AG04450 (cell line): ENCODE data around the gene ME1. TPM values are rescaled to one million over a fixed set of nuclear protein-coding genes. Genes with fewer than 3 reads are reported as not detected.

Source experiments
- CTCF ChIA-PET: fragments of 300-600, 350-600 bp; formaldehyde crosslinking; extraction: SDS; loops from one replicate; lab custom pipeline; 2022; ENCODE audit warnings: antibody characterized with exemption, inconsistent platforms; lab: Charles Lee
- POLR2A ChIA-PET: fragments of 350-600 bp; formaldehyde crosslinking; extraction: SDS; loops from one replicate; lab custom pipeline; 2021; ENCODE audit warnings: antibody characterized with exemption, inconsistent platforms; lab: Yijun Ruan, JAX
- DNase-seq: peaks from one replicate; pipeline ENCODE4 v3.0.0-alpha.2; 2011; ENCODE audit warnings: low read depth, low spot score
- H3K27ac ChIP-seq: one replicate; pipeline ENCODE4 v1.5.1; 2012; ENCODE audit warnings: low read depth, low read length, control low read depth
- H3K27me3 ChIP-seq: one replicate; pipeline ENCODE4 v1.6.0; 2012; ENCODE audit warnings: low read length; ENCODE audit not compliant: control insufficient read depth, insufficient read depth
- H3K4me3 ChIP-seq: 2 replicates; pipeline ENCODE4 v1.5.1; 2011; ENCODE audit warnings: mild to moderate bottlenecking, low read depth, low read length, control low read depth
- H3K9me3 ChIP-seq: 2 replicates; pipeline ENCODE4 v1.5.1; 2012; ENCODE audit warnings: low read length; ENCODE audit not compliant: control insufficient read depth, insufficient read depth
- polyA plus RNA-seq: library from polyadenylated mRNA; depleted of rRNA; stranded (reverse); fragments of >200 nt; gene quantifications from 2 replicates; pipeline ENCODE4 v1.2.3, GENCODE V29; 2011
- TF ChIP-seq, protein P1 (sequence below): IDR thresholded peaks from 2 replicates; pipeline ENCODE4 v1.5.1; 2011; ENCODE audit warnings: low read depth, low read length, control low read depth, inconsistent platforms

ME1 gene
- polyA plus RNA-seq, 1 experiment, result 31.8 TPM

DNA sequence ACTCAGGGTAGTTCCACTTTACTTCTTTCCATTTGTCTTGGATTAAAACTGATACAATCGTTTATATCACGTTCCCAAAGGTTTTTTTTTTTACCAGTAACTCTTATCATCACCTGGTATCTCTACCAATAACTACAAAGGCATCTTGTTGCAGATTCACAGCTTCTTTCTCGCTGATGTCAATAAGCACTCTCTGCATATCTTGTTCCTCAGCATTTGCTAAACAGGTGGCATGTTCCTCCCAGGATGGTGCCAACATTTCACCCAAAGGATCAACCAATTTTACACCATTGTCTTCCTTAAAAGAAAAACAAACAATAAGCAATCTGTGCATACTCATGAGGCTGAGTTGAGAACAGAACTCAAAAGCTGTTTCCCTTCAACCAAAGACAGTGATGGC lies 242.3 kb downstream of the ME1 start:
- no peaks in the 10 kb centered on the region for H3K27me3 ChIP-seq
- H3K27ac ChIP-seq, result no peak overlapping the region
- H3K4me3 ChIP-seq, result no peak overlapping the region
- no peaks in the 10 kb centered on the region; the same call in 1 of the 2 replicates for H3K9me3 ChIP-seq
- TF ChIP-seq, protein P1, sequence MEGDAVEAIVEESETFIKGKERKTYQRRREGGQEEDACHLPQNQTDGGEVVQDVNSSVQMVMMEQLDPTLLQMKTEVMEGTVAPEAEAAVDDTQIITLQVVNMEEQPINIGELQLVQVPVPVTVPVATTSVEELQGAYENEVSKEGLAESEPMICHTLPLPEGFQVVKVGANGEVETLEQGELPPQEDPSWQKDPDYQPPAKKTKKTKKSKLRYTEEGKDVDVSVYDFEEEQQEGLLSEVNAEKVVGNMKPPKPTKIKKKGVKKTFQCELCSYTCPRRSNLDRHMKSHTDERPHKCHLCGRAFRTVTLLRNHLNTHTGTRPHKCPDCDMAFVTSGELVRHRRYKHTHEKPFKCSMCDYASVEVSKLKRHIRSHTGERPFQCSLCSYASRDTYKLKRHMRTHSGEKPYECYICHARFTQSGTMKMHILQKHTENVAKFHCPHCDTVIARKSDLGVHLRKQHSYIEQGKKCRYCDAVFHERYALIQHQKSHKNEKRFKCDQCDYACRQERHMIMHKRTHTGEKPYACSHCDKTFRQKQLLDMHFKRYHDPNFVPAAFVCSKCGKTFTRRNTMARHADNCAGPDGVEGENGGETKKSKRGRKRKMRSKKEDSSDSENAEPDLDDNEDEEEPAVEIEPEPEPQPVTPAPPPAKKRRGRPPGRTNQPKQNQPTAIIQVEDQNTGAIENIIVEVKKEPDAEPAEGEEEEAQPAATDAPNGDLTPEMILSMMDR, result no peak
- DNase-seq, result no peak
- CTCF ChIA-PET, result interaction anchor here (0.6 to 4.9 kb wide), 5 partner anchors 26 to 323 kb away, joined by 3 to 62 read pairs (median 3); partner anchors contain the start of genes DOP1A, PRSS35 and UBE3D
- POLR2A ChIA-PET, result no interaction called here

DNA sequence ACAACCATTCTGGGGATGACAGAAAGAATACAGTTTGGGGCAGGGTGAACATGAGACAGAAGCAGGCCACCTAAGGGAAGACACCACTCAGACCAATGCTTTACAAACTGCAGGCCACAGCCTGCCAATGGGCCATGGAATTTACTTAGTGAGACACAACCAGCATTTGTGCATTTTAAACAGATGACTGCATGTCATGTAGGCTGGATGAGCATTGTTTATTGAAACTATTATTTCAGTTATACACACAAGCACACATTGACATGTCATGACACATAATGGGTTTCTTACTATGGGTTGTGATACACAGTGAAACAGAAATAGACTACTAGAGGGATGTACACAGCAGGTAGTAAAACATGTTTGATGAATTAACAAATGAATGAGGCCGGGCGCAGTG lies 245.8 kb downstream of the ME1 start:
- TF ChIP-seq, protein P1, result no peak
- POLR2A ChIA-PET, result no interaction called here
- no peaks in the 10 kb centered on the region for H3K9me3 ChIP-seq
- no peak overlapping the region for H3K27ac ChIP-seq
- DNase-seq, result no peak
- no peak overlapping the region for H3K4me3 ChIP-seq
- H3K27me3 ChIP-seq, result no peaks in the 10 kb centered on the region
- CTCF ChIA-PET, result interaction anchor here (0.5 to 2.3 kb wide), 3 partner anchors 13 to 119 kb away, joined by 3 to 29 read pairs (median 3); partner anchors contain the start of genes DOP1A and UBE3D

DNA sequence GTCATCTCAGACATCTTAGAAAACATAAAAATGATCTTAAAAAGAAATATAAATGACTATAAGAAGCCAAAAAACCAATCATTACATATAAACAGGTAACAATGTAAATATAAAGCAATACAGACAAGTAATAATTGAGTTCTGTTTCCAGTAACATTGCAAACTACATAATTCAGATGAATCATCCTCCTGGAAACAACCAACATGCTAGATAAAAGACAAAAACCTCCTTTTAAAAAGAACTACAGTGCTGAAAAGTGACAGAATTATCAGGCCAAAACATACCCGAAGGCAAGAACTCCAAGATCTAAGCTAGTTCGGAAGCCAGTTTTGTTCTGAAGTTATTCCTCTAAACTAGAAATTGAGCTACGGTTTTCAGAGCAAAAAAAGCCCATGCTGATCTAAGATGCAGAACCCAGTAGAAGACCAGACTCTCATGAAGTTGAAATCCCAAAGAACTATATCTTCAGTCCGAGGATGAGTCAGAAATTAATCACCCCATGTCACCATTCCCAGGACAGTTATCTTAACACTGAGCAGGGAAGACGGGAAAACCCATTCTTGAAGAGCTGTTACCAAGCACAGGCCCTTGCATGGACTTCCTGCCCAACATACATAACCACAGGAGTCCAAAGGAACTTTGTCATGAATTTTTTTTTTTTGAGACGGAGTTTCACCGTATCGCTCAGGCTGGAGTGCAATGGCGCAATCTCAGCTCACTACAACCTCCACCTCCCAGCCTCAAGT lies 247.6 kb downstream of the ME1 start:
- Histone ChIP-seq H3K9me3 (no peaks in the 10 kb centered on the region), H3K27me3 (no peaks in the 10 kb centered on the region), H3K4me3 (no peak overlapping the region), H3K27ac (peak overlapping the region; percentile 25)
- TF ChIP-seq, protein P1, result no peak
- peak; percentile 47 for DNase-seq
- POLR2A ChIA-PET, result interaction anchor here (1.2 kb wide), 1 partner anchor 116 kb away, joined by 4 read pairs; the partner anchor contains the start of gene DOP1A
- CTCF ChIA-PET, result interaction anchor here (0.7 to 2.1 kb wide), 4 partner anchors 32 to 328 kb away, joined by 3 to 25 read pairs (median 4); partner anchors contain the start of genes DOP1A and UBE3D

DNA sequence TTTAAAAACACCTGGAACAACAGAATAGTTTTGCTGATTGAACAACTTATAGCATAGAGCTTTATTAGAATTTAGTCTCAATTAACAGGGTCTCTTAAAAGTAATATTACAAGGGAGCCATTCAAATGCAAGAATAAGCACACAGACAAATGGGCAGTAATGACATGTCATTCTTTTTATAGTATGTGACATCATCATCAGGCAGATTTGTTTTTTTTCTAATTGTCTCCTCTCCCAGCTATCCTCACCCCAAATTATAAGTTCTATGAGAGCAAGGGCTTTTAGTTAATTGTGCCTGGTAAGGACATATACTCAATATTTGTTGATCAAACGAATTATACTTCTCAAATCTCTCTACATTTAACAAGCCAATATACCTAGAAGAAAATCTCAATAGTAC lies 248.7 kb downstream of the ME1 start:
- no peak for DNase-seq
- no peaks in the 10 kb centered on the region for H3K27me3 ChIP-seq
- CTCF ChIA-PET, result interaction anchor here (1.0 to 3.1 kb wide), 3 partner anchors 33 to 330 kb away, joined by 3 to 11 read pairs (median 6); partner anchors contain the start of genes DOP1A and PRSS35
- TF ChIP-seq, protein P1, result no peak
- no peak overlapping the region for H3K4me3 ChIP-seq
- H3K9me3 ChIP-seq, result no peaks in the 10 kb centered on the region
- no peak overlapping the region for H3K27ac ChIP-seq
- POLR2A ChIA-PET, result no interaction called here
